GM19328 (cell line): ENCODE measurements around the gene RIMBP2.
"Not testable (repeated sequence)": the region's sequence is repeated elsewhere in the genome, so short reads cannot be mapped to it uniquely, and the experiment has no call there.

Experiments used
- ATAC-seq: cut with Tn5 transposase; IDR thresholded peaks from one replicate; pipeline ENCODE4 v1.9.1; 2021; ENCODE audit warnings: mild to moderate bottlenecking, moderate library complexity; ENCODE audit not compliant: unreplicated experiment

RIMBP2 gene

DNA sequence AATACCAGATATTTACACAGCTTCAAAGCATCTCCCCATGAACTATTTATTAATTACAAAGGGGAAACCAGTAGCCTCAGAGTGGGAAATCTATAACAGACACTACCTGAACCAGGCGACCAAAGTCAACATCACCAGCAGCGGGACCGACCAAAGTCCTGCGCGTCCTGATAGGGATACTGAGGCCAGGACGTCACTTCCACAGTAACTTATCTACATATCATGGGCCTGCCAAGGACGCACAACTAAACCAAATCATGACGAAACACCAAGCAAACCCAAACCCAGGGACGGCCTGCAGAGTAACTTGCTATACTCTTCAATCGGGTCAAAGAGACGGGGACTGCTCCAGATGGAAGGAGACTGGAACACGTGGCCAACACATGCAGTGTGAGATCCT is 26.0 kb upstream of the RIMBP2 start:
- no peak for ATAC-seq

- no peak for ATAC-seq
Observed at GRCh38 chr12:130739571-130739970, 23.5 kb upstream of the RIMBP2 start.

DNA sequence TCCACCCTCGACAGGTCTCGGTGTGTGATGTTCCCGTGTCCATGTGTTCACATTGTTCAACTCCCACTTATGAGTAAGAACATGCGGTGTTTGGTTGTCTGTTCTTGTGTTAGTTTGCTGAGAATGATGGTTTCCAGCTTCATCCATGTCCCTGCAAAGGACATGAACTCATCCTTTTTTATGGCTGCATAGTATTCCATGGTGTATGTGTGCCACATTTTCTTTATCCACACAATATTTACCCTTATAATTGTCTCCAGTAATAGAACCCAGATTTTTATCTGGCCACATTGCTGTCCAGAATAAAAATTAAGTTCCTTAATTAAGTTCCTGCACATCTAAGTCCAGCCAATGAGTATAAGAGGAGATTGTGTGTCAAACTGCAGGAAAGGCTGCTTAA is 22.3 kb upstream of the RIMBP2 start:
- not testable (repeated sequence) for ATAC-seq

- ATAC-seq, result no peak
Observed at GRCh38 chr12:130737731-130738130, 21.6 kb upstream of the RIMBP2 start.

GRCh38 chr12:130729344-130729743 is 13.2 kb upstream of the RIMBP2 start:
- ATAC-seq, result no peak

DNA sequence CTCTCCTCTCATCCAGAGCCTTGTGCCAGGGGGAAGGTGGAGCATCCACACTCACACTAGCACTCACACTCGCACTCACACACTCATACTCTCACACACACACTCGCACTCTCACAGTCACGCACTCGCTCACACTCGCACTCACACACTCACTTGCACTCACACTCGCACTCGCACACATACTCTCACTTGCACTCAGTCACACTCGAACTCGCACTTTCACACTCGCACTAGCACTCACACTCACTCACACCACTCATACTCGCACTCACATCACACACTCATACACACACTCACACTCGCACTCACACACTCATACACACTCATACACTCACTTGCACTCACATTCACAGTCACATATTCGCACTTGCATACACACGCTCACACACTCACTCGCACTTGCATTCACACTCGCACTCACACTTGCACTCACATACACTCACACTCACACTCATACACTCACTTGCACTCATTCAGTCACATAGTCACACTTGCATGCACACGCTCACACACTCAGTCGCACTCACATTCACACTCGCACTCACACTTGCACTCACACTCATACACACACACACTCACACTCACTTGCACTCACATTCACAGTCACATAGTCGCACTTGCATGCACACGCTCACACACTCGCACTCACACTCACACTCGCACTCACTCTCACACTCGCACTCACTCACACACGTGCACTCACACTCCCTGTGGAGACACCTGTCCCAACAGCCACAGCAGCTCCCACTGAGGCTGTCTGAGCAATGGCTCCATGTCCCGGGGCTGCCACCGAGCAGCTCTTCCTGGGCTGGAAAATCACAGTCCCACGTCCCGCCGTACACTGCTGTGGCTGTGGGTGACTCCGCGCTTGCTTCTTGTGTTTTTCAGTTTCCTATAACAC is 12.3 kb upstream of the RIMBP2 start:
- ATAC-seq, result no peak

DNA sequence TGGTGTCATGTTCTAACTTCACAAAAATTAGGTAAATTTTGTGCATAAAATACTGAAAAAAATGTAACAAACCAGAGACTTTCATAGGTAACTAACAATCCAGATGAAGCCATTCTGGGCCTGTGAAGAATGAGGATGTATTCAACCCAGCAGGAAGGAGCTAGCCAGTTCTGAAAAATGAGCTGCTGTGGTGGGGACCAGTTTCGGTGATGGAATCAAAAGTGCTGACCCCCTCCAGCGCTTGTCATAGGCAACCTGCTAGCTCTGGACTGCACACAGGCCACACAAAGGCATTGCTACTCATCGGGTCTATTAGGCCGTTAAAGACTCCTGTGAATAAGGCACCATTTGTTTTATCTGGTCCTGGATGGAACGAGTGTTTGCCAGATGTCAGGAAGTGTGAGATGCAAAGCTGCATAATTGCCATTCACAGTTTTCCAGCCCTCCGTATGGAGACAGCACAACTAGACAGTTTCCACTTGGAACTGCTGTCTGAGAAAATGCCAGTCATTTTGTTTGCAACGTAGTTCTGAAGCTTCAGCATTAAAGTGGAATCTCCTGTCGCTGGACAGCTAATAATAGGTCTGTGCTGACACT is 3.3 kb upstream of the RIMBP2 start:
- no peak for ATAC-seq

- ATAC-seq, result no peak
Observed at GRCh38 chr12:130717752-130718151, 1.7 kb upstream of the RIMBP2 start.

DNA sequence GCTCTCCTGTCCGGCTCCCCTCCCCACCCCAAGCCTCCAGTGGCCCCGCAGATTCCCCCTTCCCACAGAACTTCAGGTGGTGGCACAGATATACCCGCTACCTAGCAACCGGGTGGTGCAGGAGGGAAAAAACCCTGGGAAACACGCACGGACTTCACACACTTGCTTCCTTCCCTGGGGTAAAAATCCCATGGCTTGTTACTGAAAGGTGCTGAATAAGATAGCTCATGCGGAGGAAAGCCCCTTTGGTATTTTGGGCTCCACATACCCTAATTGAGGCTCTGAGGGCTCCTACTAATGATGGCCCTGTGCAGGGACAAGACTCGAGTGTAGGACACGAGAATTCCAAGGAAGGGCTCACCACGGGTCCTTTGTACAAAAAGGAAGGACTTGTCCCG is 869 bp upstream of the RIMBP2 start:
- ATAC-seq, result no peak

DNA sequence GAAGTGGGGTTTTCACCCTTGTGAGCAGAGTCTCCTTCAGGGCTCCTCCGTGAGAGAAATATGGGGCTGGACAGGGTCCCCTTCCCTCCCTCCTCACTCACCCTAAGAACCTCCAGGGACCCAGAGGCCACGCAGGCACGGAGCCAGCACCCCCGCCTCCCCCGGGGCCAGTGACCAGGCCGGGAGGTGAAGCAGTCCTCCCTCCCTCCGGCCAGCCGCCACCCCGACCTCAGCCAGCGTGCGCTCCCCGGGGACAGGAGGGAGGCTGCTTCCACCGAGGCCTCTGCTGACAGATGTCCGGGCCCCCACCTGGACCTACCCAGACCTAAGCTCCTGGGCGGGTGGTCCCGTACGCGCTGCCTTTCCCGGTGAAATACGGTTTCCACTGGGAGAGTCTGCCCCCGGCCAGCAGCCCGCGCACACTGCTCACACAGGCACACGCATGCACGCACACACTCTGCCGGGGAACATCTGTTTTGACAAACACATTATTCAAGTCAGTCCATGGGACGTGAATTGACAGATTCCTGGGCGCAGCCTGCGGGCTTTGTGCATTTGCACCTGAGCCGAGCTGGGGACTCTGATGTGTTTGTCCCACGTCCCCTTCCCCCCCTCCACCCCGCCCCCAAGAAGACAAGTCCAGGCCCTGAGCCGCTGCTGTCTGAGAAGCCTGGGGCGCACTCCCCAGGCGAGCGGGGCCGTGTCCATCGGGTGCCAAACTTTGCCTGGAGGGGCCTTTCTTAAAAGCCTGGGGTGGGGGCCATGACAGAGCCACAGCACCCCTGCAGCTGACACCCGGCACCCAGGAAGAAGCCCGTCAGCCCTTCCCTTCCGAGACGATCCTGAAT is 725 bp downstream of the RIMBP2 start:
- no peak for ATAC-seq

GRCh38 chr12:130714591-130715149 is 1.4 kb downstream of the RIMBP2 start:
- no peak for ATAC-seq

GRCh38 chr12:130714091-130714590 is 2.0 kb downstream of the RIMBP2 start:
- ATAC-seq, result no peak

DNA sequence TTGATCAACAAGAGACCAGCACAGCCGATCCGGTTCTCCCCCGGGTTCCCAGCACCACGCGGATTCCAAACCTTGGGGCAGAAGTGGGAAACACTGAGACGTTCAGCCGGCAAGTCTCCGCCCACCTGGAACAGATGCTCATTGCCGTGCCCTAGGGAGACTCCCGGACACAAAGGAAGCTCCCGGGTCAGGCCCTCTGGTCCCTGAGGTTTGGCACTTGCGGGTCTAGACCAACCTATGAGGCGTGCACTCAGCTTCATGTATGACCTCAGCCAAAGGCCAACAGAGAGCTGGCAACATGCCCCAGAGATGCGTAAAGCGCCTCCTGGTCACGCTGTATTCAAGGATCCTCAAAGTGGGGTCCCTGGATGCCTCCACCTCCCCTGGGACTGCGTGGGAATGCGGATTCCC is 2.5 kb downstream of the RIMBP2 start:
- ATAC-seq, result no peak

DNA sequence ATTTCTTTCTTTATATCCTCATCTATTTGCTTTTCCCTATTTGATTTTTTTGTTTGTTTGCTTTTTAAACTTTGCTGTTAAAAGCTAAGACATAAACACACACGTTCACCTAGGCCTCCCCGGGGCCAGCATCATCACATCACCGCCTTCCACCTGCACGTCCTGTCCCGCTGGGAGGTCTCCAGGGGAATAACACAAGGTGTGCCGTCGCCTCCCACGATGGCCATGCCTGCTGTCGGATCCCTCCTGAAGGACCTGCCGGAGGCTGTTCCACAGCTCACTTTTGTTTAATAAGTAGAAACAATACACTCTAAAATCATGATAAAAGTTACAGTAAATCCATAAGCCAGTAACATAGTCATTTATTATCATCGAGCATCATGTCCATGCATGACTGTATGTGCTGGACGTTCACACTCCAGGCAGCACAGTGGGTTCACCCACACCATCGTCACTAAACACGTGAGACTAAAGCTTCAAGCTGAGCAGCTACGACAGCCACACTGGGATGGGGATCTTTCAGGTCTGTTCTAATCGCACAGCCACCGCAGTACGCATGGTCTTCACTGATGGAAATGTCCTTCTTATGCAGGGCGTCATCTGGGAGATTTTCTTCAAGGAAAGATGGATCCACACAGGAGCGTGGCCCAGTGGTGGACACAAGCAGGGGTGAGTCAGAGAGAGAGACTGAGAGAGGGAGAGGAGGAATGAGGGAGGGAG is 3.6 kb downstream of the RIMBP2 start:
- no peak for ATAC-seq

DNA sequence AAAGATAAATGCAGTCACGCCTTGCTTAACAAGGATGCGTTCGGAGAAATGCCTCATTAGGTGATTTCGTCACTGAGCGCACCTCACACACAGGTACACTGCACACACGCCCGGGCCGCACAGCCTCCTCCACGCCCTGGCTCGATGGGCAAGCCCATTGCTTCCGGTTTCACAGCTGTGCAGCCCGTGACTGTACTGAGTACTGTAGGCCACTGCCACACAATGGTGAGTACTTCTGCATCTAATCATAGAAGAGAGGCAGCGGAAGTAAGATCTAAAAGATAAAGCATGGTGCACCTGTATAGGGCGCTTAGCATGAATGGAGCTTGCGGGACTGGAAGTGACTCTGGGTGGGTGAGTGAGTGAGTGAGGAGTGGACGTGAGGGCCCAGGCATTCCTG is 4.3 kb downstream of the RIMBP2 start:
- ATAC-seq, result no peak

GRCh38 chr12:130710733-130711080 is 5.4 kb downstream of the RIMBP2 start:
- ATAC-seq, result no peak

DNA sequence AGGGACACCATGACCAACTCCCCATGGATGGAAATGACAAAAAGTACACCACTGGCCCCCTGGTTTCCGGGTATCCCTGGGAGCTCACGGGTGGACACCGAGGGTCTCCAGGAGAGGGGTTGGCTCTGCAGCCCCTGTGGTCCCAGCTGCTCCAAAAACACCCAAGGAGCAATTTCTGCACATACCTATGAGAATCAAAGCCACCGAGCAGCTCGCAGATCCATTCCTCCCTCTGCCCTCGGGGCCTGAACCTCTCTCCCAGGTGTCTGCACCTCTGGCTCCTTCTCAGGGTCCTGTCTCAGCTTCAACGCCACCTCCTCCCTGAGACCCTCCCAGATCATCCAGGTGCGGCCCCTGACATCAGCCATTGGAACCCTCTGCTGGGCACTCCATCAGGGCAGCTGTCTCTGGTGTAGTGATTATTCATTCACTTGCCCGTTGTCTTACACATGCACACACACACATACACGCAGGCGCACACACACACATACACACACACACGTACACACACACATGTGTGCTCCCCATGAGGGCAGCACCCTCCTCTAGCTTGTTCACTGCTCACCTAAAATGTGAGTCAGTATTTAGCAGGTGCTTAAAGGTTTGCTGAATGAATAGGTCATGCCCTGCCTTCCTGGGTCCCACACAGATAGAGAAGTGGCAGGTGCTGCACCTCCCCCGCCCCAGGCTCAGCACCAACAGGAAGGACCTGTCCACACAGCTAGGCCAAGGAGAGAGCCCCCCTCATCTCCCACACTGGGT is 5.9 kb downstream of the RIMBP2 start:
- ATAC-seq, result no peak

- ATAC-seq, result no peak
Observed at GRCh38 chr12:130709151-130709970, 6.7 kb downstream of the RIMBP2 start.

GRCh38 chr12:130708648-130709047 is 7.5 kb downstream of the RIMBP2 start:
- no peak for ATAC-seq
